DOHH2 (cell line): ENCODE results near the gene TBL3.

Source experiments
- H3F3A ChIP-seq: fragments of 200-600 bp; sonication (generic), shearing (Covaris generic); 2 replicates; pipeline ENCODE4 v1.6.0; 2016; ENCODE audit warnings: antibody characterized with exemption, mild to moderate bottlenecking; ENCODE audit not compliant: control insufficient read depth, insufficient read depth
- H3K27ac ChIP-seq: fragments of 200-600 bp; sonication (generic); 2 replicates; pipeline ENCODE4 v1.5.1; 2014; ENCODE audit warnings: low read depth, mild to moderate bottlenecking, low read length, moderate library complexity
- H3K27me3 ChIP-seq: fragments of 200-600 bp; sonication (generic); 2 replicates; pipeline ENCODE4 v1.6.1; 2014; ENCODE audit warnings: mild to moderate bottlenecking, low read length, mixed read lengths; ENCODE audit not compliant: control insufficient read depth
- H3K36me3 ChIP-seq: fragments of 200-600 bp; sonication (generic); 2 replicates; pipeline ENCODE4 v1.6.1; 2014; ENCODE audit warnings: mild to moderate bottlenecking, low read length, moderate library complexity, mixed read lengths; ENCODE audit not compliant: control insufficient read depth
- H3K4me1 ChIP-seq: fragments of 200-600 bp; sonication (generic); 2 replicates; pipeline ENCODE4 v1.6.1; 2014; ENCODE audit warnings: mild to moderate bottlenecking, low read length, mixed read lengths; ENCODE audit not compliant: control insufficient read depth
- H3K4me2 ChIP-seq: fragments of 200-600 bp; sonication (generic); 2 replicates; pipeline ENCODE4 v1.6.0; 2014; ENCODE audit warnings: mild to moderate bottlenecking, low read length, moderate library complexity
- H3K4me3 ChIP-seq: fragments of 200-600 bp; sonication (generic); 2 replicates; pipeline ENCODE4 v1.5.1; 2014; ENCODE audit warnings: mild to moderate bottlenecking, low read length, mixed read lengths
- H3K79me2 ChIP-seq: fragments of 200-600 bp; sonication (generic); 2 replicates; pipeline ENCODE4 v1.6.1; 2014; ENCODE audit warnings: mild to moderate bottlenecking, low read length, mixed read lengths; ENCODE audit not compliant: control insufficient read depth
- H3K9me2 ChIP-seq: fragments of 200-600 bp; sonication (generic); replicated peaks from 2 replicates; pipeline ENCODE4 v1.6.1; 2014; ENCODE audit warnings: mild to moderate bottlenecking, low read length, mixed read lengths; ENCODE audit not compliant: control insufficient read depth
- H3K9me3 ChIP-seq: fragments of 200-600 bp; sonication (generic); 2 replicates; pipeline ENCODE4 v1.6.1; 2014; ENCODE audit warnings: antibody characterized with exemption, low read length, mixed read lengths; ENCODE audit not compliant: control insufficient read depth, insufficient read depth
- H4K20me1 ChIP-seq: fragments of 200-600 bp; sonication (generic); 2 replicates; pipeline ENCODE4 v1.6.0; 2014; ENCODE audit warnings: low read depth, mild to moderate bottlenecking, antibody characterized with exemption, low read length, moderate library complexity; ENCODE audit not compliant: control insufficient read depth, insufficient read depth
- CTCF ChIP-seq: fragments of 200-600 bp; sonication (generic); IDR thresholded peaks from one replicate; pipeline ENCODE4 v1.5.1; 2014; ENCODE audit warnings: antibody characterized with exemption, mild to moderate bottlenecking, low read depth, low read length; ENCODE audit not compliant: poor library complexity, severe bottlenecking
- EZH2phosphoT487 ChIP-seq: fragments of 200-600 bp; sonication (generic); IDR thresholded peaks from 2 replicates; pipeline ENCODE4 v1.6.1; 2017; ENCODE audit warnings: borderline replicate concordance, mild to moderate bottlenecking, antibody characterized with exemption, low read length, moderate library complexity, mixed read lengths

Gene TBL3

GRCh38 chr16:1933097-1933661 lies 38.7 kb upstream of the TBL3 start:
- Histone ChIP-seq H3K27ac (no peak overlapping the region), H3K27me3 (0 out of 2 replicates have a peak, but pooled peaks cover 2% of the 10 kb centered on the region), H3K79me2 (no peaks in the 10 kb centered on the region), H4K20me1 (no peaks in the 10 kb centered on the region), H3K9me2 (no peaks in the 10 kb centered on the region), H3K4me3 (no peak overlapping the region), H3K4me1 (peaks cover 8% of the 10 kb centered on the region), H3K36me3 (no peaks in the 10 kb centered on the region), H3K9me3 (no peaks in the 10 kb centered on the region), H3F3A (no peaks in the 10 kb centered on the region), H3K4me2 (no peak overlapping the region)
- no peak for TF ChIP-seq CTCF
- no peak for TF ChIP-seq EZH2phosphoT487

GRCh38 chr16:1936945-1937479 lies 34.8 kb upstream of the TBL3 start:
- Histone ChIP-seq H3K4me1 (peaks cover 6% of the 10 kb centered on the region), H3K4me2 (no peak overlapping the region), H3K4me3 (no peak overlapping the region), H3K27me3 (no peaks in the 10 kb centered on the region), H4K20me1 (no peaks in the 10 kb centered on the region), H3K9me2 (no peaks in the 10 kb centered on the region), H3K27ac (no peak overlapping the region), H3K79me2 (no peaks in the 10 kb centered on the region), H3K9me3 (no peaks in the 10 kb centered on the region), H3K36me3 (no peaks in the 10 kb centered on the region), H3F3A (no peaks in the 10 kb centered on the region)
- no peak for TF ChIP-seq CTCF
- TF ChIP-seq EZH2phosphoT487 = no peak

- H3K9me2 ChIP-seq = no peaks in the 10 kb centered on the region
- H3K27me3 ChIP-seq = no peaks in the 10 kb centered on the region
- H3K4me3 ChIP-seq = no peak overlapping the region
- no peaks in the 10 kb centered on the region for H3K9me3 ChIP-seq
- peaks cover 13% of the 10 kb centered on the region for H3K4me1 ChIP-seq
- no peaks in the 10 kb centered on the region for H4K20me1 ChIP-seq
- no peak overlapping the region for H3K27ac ChIP-seq
- H3K79me2 ChIP-seq = no peaks in the 10 kb centered on the region
- no peaks in the 10 kb centered on the region for H3K36me3 ChIP-seq
- no peaks in the 10 kb centered on the region for H3F3A ChIP-seq
- TF ChIP-seq EZH2phosphoT487 = no peak
- no peak for TF ChIP-seq CTCF
- H3K4me2 ChIP-seq = no peak overlapping the region
These were observed 33.5 kb upstream of the TBL3 start for GRCh38 chr16:1938316-1938715.
